GM12873 (cell line): Measurements from ENCODE around the gene KRTAP10-1.

Source experiments
- CTCF ChIP-seq: IDR thresholded peaks from 2 replicates; pipeline ENCODE4 v1.5.1; 2012; ENCODE audit warnings: low read depth, mild to moderate bottlenecking, moderate library complexity, low read length, control low read depth; ENCODE audit not compliant: insufficient read depth; ENCODE audit errors: missing control alignments

Gene KRTAP10-1

GRCh38 chr21:44549525-44550211 lies 9.7 kb upstream of the KRTAP10-1 start:
- TF ChIP-seq CTCF = no peak

DNA sequence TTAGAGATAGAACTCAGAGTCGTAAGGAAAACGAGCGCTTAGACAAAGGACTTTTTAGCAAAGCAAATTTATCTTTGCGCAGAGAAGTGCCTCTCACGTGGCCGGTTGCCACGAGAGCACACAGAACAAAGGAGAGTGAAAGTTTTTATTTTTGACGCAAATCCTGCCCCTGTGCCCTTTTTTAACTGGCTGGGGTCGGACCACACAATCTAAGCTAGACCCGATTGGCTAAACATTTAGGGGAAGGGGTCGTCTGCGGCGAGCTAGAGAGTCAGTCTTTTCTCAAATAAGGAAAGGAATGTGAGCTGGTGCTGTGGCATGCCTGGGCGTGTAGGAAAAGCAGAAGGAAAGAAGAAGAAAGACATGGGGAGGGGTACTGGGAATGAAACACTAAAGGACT lies 8.9 kb upstream of the KRTAP10-1 start:
- TF ChIP-seq CTCF = no peak

- no peak for TF ChIP-seq CTCF
Measured at GRCh38 chr21:44548381-44548780, 8.4 kb upstream of the KRTAP10-1 start.

GRCh38 chr21:44547656-44548331 lies 7.8 kb upstream of the KRTAP10-1 start:
- TF ChIP-seq CTCF = no peak

DNA sequence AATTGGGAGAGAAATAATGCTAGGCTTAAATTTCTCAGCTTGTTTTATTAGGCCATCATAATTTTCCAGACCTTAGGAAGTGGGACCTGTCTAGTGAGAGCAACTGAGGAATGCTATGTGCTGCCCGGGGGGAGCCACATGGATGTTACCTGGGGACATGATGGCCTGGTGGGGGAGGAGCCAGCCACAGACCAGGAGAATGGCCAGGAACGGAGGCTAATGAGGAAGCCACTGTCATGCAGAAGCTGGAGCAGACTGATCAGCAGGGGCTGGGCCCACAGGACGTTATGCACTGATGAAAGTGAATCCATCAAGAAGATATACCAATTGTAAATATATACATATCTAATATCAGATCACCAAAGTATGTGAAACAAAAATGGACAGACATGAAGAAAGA lies 4.6 kb upstream of the KRTAP10-1 start:
- TF ChIP-seq CTCF = no peak

GRCh38 chr21:44542716-44543115 lies 2.7 kb upstream of the KRTAP10-1 start:
- TF ChIP-seq CTCF = no peak

- TF ChIP-seq CTCF = no peak
Measured at GRCh38 chr21:44540741-44541288, 820 bp upstream of the KRTAP10-1 start.
